ENCODE data around the gene PLCB2. TPM values are rescaled to one million over a fixed set of nuclear protein-coding genes. Genes with fewer than 3 reads are reported as not detected.

The PLCB2 gene
- polyA plus RNA-seq, 1 of the 3 experiments (the other 2 are of a cell fraction) = 0.15 TPM

DNA sequence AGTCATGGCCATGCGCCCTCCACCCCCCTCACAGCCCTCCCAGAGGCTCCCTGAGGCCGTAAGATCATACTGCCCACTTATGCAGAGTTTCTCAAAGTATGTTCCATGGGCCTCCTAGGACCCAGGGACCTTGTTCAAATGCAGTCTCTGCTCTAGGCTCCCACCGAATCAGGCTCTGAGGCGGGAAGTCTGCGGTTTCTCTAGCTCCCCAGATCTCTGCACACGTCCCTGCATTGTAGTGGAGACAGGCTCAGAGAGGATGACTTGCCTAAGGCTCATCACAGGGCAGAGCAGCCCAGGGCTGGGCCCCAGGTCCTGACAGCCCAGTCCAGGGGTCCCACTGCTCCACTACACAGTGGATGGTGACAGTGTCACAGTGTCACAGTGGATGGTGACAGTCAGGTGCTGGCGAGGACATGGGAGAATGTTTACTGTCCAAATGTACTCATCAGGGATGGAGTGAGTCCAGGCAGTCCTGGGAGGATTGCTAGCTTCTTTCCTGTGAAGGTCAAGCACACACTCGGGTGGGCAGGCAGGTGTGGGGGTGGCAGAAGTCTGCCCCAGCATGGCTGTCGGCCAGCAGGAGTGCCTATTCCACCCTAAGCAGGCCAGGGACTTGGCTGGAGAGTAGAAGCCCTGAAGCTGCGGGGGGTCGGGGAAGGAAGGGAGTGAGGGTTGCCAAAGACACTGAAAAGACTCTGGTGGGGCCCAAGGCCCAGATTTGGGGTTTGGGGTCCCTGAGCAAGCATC is 37.3 kb downstream of the PLCB2 start (continued):
- TF ChIP-seq, protein P1, sequence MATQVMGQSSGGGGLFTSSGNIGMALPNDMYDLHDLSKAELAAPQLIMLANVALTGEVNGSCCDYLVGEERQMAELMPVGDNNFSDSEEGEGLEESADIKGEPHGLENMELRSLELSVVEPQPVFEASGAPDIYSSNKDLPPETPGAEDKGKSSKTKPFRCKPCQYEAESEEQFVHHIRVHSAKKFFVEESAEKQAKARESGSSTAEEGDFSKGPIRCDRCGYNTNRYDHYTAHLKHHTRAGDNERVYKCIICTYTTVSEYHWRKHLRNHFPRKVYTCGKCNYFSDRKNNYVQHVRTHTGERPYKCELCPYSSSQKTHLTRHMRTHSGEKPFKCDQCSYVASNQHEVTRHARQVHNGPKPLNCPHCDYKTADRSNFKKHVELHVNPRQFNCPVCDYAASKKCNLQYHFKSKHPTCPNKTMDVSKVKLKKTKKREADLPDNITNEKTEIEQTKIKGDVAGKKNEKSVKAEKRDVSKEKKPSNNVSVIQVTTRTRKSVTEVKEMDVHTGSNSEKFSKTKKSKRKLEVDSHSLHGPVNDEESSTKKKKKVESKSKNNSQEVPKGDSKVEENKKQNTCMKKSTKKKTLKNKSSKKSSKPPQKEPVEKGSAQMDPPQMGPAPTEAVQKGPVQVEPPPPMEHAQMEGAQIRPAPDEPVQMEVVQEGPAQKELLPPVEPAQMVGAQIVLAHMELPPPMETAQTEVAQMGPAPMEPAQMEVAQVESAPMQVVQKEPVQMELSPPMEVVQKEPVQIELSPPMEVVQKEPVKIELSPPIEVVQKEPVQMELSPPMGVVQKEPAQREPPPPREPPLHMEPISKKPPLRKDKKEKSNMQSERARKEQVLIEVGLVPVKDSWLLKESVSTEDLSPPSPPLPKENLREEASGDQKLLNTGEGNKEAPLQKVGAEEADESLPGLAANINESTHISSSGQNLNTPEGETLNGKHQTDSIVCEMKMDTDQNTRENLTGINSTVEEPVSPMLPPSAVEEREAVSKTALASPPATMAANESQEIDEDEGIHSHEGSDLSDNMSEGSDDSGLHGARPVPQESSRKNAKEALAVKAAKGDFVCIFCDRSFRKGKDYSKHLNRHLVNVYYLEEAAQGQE (IDR thresholded peaks at IDR 0.05; ENCODE audit: low read depth, low read length) = no peak
- no peak for TF ChIP-seq CHD2 (IDR thresholded peaks at IDR 0.05; ENCODE audit: low read length, partially characterized antibody)
- no peak for TF ChIP-seq MXI1 (IDR thresholded peaks at IDR 0.05; ENCODE audit: low read depth, low read length)
- no peak for TF ChIP-seq EP300 (IDR thresholded peaks at IDR 0.05; ENCODE audit: borderline replicate concordance in 1 of 2, low read depth in 1 of 2, low read length in 1 of 2)
- no peak for TF ChIP-seq TCF12 (IDR thresholded peaks at IDR 0.05)
- TF ChIP-seq MEF2A (IDR thresholded peaks at IDR 0.05; ENCODE audit: borderline replicate concordance, low read depth) = no peak
- TF ChIP-seq, protein P2, sequence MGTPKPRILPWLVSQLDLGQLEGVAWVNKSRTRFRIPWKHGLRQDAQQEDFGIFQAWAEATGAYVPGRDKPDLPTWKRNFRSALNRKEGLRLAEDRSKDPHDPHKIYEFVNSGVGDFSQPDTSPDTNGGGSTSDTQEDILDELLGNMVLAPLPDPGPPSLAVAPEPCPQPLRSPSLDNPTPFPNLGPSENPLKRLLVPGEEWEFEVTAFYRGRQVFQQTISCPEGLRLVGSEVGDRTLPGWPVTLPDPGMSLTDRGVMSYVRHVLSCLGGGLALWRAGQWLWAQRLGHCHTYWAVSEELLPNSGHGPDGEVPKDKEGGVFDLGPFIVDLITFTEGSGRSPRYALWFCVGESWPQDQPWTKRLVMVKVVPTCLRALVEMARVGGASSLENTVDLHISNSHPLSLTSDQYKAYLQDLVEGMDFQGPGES (IDR thresholded peaks at IDR 0.05; ENCODE audit: low read depth, low read length) = no peak
- no peak for TF ChIP-seq SMC3 (IDR thresholded peaks at IDR 0.05; ENCODE audit: low read depth, low read length)
- TF ChIP-seq, protein P3, sequence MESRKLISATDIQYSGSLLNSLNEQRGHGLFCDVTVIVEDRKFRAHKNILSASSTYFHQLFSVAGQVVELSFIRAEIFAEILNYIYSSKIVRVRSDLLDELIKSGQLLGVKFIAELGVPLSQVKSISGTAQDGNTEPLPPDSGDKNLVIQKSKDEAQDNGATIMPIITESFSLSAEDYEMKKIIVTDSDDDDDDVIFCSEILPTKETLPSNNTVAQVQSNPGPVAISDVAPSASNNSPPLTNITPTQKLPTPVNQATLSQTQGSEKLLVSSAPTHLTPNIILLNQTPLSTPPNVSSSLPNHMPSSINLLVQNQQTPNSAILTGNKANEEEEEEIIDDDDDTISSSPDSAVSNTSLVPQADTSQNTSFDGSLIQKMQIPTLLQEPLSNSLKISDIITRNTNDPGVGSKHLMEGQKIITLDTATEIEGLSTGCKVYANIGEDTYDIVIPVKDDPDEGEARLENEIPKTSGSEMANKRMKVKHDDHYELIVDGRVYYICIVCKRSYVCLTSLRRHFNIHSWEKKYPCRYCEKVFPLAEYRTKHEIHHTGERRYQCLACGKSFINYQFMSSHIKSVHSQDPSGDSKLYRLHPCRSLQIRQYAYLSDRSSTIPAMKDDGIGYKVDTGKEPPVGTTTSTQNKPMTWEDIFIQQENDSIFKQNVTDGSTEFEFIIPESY (IDR thresholded peaks at IDR 0.05; ENCODE audit: borderline replicate concordance, low read depth) = no peak

DNA sequence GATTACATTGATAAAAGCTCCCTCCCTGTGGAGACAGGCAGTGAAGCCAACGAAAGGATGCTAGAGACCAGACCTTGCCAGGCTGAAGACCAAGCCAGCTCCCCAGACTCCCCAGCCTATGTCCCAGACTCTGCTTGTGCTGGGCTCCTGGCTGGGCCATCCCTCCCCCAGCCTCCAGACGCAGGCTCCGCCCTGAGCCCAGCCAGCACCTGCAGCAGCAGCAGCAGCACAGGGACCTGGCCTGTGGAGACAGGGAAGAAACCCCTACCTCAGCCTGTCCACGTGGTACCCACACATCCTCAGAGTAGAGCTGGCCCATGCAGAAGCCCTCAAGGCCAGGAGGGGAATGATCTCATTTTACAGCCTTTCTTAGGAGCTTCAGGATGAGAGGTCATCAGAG is 38.1 kb downstream of the PLCB2 start:
- Histone ChIP-seq H3K4me2 (no peak overlapping the region), H3K27ac (ENCODE audit: low read depth in 2 of 2, low read length in 1 of 2) (no peak overlapping the region), H3K9me3 (no peaks in the 10 kb centered on the region), H3K27me3 (ENCODE audit: insufficient read depth) (no peaks in the 10 kb centered on the region), H2AFZ (ENCODE audit: low read depth) (no peak overlapping the region), H4K20me1 (ENCODE audit: insufficient read depth) (no peaks in the 10 kb centered on the region), H3F3A (replicated peaks; ENCODE audit: insufficient read depth) (no peaks in the 10 kb centered on the region), H3K36me3 (replicated peaks in 1 of 2; ENCODE audit: control insufficient read depth in 1 of 2, insufficient read depth in 2 of 2, low read length in 1 of 2) (no peaks in the 10 kb centered on the region), H3K4me1 (ENCODE audit: control insufficient read depth in 1 of 2, insufficient read depth in 2 of 2, low read depth in 1 of 2, low read length in 1 of 2) (peaks cover 0 to 2% of the 10 kb centered on the region in 2 experiments; a peak in 1 of 4 replicates), H3K4me3 (ENCODE audit: low read depth in 2 of 2, low read length in 1 of 2) (no peak overlapping the region), H3K9me2 (no peaks in the 10 kb centered on the region), H3K9ac (no peak overlapping the region), H3K79me2 (ENCODE audit: insufficient read depth) (no peaks in the 10 kb centered on the region)
- CTCF ChIA-PET = interaction anchor here (0.6 to 25.6 kb wide), 7 partner anchors 9 to 224 kb away, joined by 3 to 868 read pairs (median 61); partner anchors contain the start of genes INAFM2, PAK6 and PLCB2
- no peak for DNase-seq
- POLR2A ChIA-PET = no interaction called here
- TF ChIP-seq RFX5 (IDR thresholded peaks at IDR 0.05; ENCODE audit: low read length) (no peak), MXI1 (IDR thresholded peaks at IDR 0.05; ENCODE audit: low read depth, low read length) (no peak), GABPA (IDR thresholded peaks at IDR 0.05; ENCODE audit: low read depth) (no peak), ELF1 (IDR thresholded peaks at IDR 0.05) (no peak), SIN3A (IDR thresholded peaks at IDR 0.05; ENCODE audit: borderline replicate concordance, low read depth, low read length) (no peak), FOXM1 (IDR thresholded peaks at IDR 0.05; ENCODE audit: low read depth) (no peak), YY1 (IDR thresholded peaks at IDR 0.05; ENCODE audit: low read depth) (no peak), NRF1 (IDR thresholded peaks at IDR 0.05; ENCODE audit: low read depth, low read length) (no peak), POLR2AphosphoS5 (IDR thresholded peaks at IDR 0.05; ENCODE audit: low read depth, low read length) (no peak)
- TF ChIP-seq, protein P4, sequence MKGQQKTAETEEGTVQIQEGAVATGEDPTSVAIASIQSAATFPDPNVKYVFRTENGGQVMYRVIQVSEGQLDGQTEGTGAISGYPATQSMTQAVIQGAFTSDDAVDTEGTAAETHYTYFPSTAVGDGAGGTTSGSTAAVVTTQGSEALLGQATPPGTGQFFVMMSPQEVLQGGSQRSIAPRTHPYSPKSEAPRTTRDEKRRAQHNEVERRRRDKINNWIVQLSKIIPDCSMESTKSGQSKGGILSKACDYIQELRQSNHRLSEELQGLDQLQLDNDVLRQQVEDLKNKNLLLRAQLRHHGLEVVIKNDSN (IDR thresholded peaks at IDR 0.05; ENCODE audit: borderline replicate concordance, low read depth) = no peak
- TF ChIP-seq, protein P3 (IDR thresholded peaks at IDR 0.05; ENCODE audit: borderline replicate concordance, low read depth) = no peak
- WGBS (ENCODE audit: low lambda C conversion rate) = 55% methylated on average over 1 of the region's 4 CpGs

All from SK-N-SH (cell line).